ENCODE results near the gene CALHM1.
"Not testable (repeated sequence)": the region's sequence is repeated elsewhere in the genome, so short reads cannot be mapped to it uniquely, and the experiment has no call there.

Gene CALHM1

GRCh38 chr10:103486635-103487409 lies 28.1 kb upstream of the CALHM1 start:
- DNase-seq = not testable (repeated sequence)

GRCh38 chr10:103481974-103482531 lies 23.4 kb upstream of the CALHM1 start:
- DNase-seq = no peak

GRCh38 chr10:103480521-103480920 lies 21.8 kb upstream of the CALHM1 start:
- no peak for DNase-seq

- no peak for DNase-seq
These were observed 20.4 kb upstream of the CALHM1 start, which contains the start of gene CALHM3 for GRCh38 chr10:103479135-103479534. Gene CALHM3 (minus strand): TSS chr10:103479240. CDS start chr10:103479032, 208 bp downstream.

- DNase-seq = no peak
These were observed 20.0 kb upstream of the CALHM1 start for GRCh38 chr10:103478671-103479070.

- DNase-seq = no peak
These were observed 17.5 kb upstream of the CALHM1 start for GRCh38 chr10:103476046-103476768.

GRCh38 chr10:103475437-103475836 lies 16.7 kb upstream of the CALHM1 start:
- DNase-seq = no peak

- DNase-seq = no peak
These were observed 15.4 kb upstream of the CALHM1 start for GRCh38 chr10:103474077-103474476.

- DNase-seq = no peak
These were observed 14.6 kb upstream of the CALHM1 start for GRCh38 chr10:103473261-103473671.

- no peak for DNase-seq
These were observed 13.3 kb upstream of the CALHM1 start for GRCh38 chr10:103472005-103472404.

GRCh38 chr10:103470761-103471653 lies 12.3 kb upstream of the CALHM1 start:
- DNase-seq = no peak

- DNase-seq = no peak
These were observed 10.5 kb upstream of the CALHM1 start for GRCh38 chr10:103469201-103469600.

GRCh38 chr10:103467406-103467805 lies 8.7 kb upstream of the CALHM1 start:
- DNase-seq = no peak

GRCh38 chr10:103466734-103467133 lies 8.0 kb upstream of the CALHM1 start:
- no peak for DNase-seq

- DNase-seq = no peak
These were observed 6.9 kb upstream of the CALHM1 start for GRCh38 chr10:103465411-103466179.

GRCh38 chr10:103463499-103463898 lies 4.8 kb upstream of the CALHM1 start:
- DNase-seq = no peak

- no peak for DNase-seq
These were observed 915 bp upstream of the CALHM1 start for GRCh38 chr10:103459615-103460014.

GRCh38 chr10:103457896-103458583 lies 660 bp downstream of the CALHM1 start:
- no peak for DNase-seq

- DNase-seq = no peak
These were observed 1.5 kb downstream of the CALHM1 start for GRCh38 chr10:103457176-103457712.

GRCh38 chr10:103456074-103456660 lies 2.5 kb downstream of the CALHM1 start:
- no peak for DNase-seq

GRCh38 chr10:103455235-103455634 lies 3.5 kb downstream of the CALHM1 start:
- no peak for DNase-seq

Measured in NCI-H187 (cell line).